GM12878 (cell line): Measurements from ENCODE around the gene C16orf86.

ENCODE experiments used
- ATF3 ChIP-seq: IDR thresholded peaks from 2 replicates; pipeline ENCODE4 v1.6.1; 2011; ENCODE audit warnings: low read depth, mild to moderate bottlenecking, low read length, moderate library complexity, borderline replicate concordance; ENCODE audit errors: extremely low read depth
- BCLAF1 ChIP-seq: fragments of 450-650 bp; IDR thresholded peaks from 2 replicates; pipeline ENCODE4 v1.6.1; 2017; ENCODE audit warnings: antibody characterized with exemption, mild to moderate bottlenecking, moderate library complexity
- BRCA1 ChIP-seq: IDR thresholded peaks from 2 replicates; pipeline ENCODE4 v1.6.1; 2011; ENCODE audit warnings: low read depth, low read length, improper control_type of control experiment
- CTCF ChIP-seq, 3 experiments: IDR thresholded peaks in 2 of 3; conservative IDR thresholded peaks in 1 of 3; 2 replicates each; pipeline ENCODE4 v1.5.1; 2011; ENCODE audit warnings: low read depth in 3 of 3, low read length in 3 of 3, mild to moderate bottlenecking in 3 of 3, control low read depth in 2 of 3, moderate library complexity in 2 of 3, inconsistent platforms in 1 of 3, mixed read lengths in 1 of 3; ENCODE audit not compliant: control insufficient read depth in 2 of 3, insufficient read depth in 1 of 3; ENCODE audit errors: extremely low read depth in 1 of 3
- EP300 ChIP-seq, 2 experiments: fragments of 150-350 bp in 1 of 2; IDR thresholded peaks; 2 replicates each; pipeline ENCODE4 v1.6.1; 2011 to 2012; ENCODE audit warnings: low read depth in 2 of 2, low read length in 2 of 2, borderline replicate concordance in 1 of 2, improper control_type of control experiment in 1 of 2, inconsistent platforms in 1 of 2; ENCODE audit not compliant: control insufficient read depth in 1 of 2
- FOXM1 ChIP-seq: IDR thresholded peaks from 2 replicates; pipeline ENCODE4 v1.6.1; 2012; ENCODE audit warnings: low read depth, mild to moderate bottlenecking, inconsistent platforms, low read length, moderate library complexity
- MYC ChIP-seq: IDR thresholded peaks from 2 replicates; pipeline ENCODE4 v1.6.1; 2011; ENCODE audit warnings: mild to moderate bottlenecking, low read length, moderate library complexity, inconsistent platforms; ENCODE audit not compliant: insufficient read depth, insufficient replicate concordance, insufficient read length, severe bottlenecking
- POLR2A ChIP-seq: IDR thresholded peaks from 2 replicates; pipeline ENCODE4 v1.6.1; 2011; ENCODE audit warnings: low read depth, mild to moderate bottlenecking, low read length
- POLR2AphosphoS2 ChIP-seq: IDR thresholded peaks from 2 replicates; pipeline ENCODE4 v1.6.1; 2011; ENCODE audit warnings: low read depth, mild to moderate bottlenecking, low read length, improper control_type of control experiment, moderate library complexity
- POLR2AphosphoS5 ChIP-seq: IDR thresholded peaks from 2 replicates; pipeline ENCODE4 v1.6.1; 2011; ENCODE audit warnings: mild to moderate bottlenecking, low read length, inconsistent platforms
- TAF1 ChIP-seq: IDR thresholded peaks from 2 replicates; pipeline ENCODE4 v1.6.1; 2011; ENCODE audit warnings: mild to moderate bottlenecking, low read depth, low read length, borderline replicate concordance
- ZNF24 ChIP-seq: fragments of 450-650 bp; IDR thresholded peaks from 2 replicates; pipeline ENCODE4 v1.6.1; 2017; ENCODE audit warnings: antibody characterized with exemption, mild to moderate bottlenecking

GRCh38 chr16:67704110-67704509 lies 37.5 kb downstream of the C16orf86 start:
- TF ChIP-seq CTCF (IDR thresholded peaks at IDR 0.05 in 2 of 3, conservative IDR thresholded peaks at IDR 0.05 in 1 of 3; ENCODE audit: control insufficient read depth in 2 of 3, extremely low read depth in 1 of 3, insufficient read depth in 1 of 3, low read depth in 3 of 3, low read length in 3 of 3), result no peak
- no peak for TF ChIP-seq POLR2A
- TF ChIP-seq ZNF24, result no peak
- TF ChIP-seq MYC, result no peak
- TF ChIP-seq POLR2AphosphoS5, result no peak
- no peak for TF ChIP-seq TAF1
- TF ChIP-seq BRCA1, result no peak
- TF ChIP-seq FOXM1, result no peak
- no peak for TF ChIP-seq EP300 (IDR thresholded peaks at IDR 0.05; ENCODE audit: borderline replicate concordance in 1 of 2, control insufficient read depth in 1 of 2, low read depth in 2 of 2, low read length in 2 of 2)
- TF ChIP-seq POLR2AphosphoS2, result no peak
- TF ChIP-seq BCLAF1, result no peak
- no peak for TF ChIP-seq ATF3
